NB4 (cell line): ENCODE measurements around the gene CDH4.

ENCODE experiments used
- CTCF ChIP-seq: IDR thresholded peaks from one replicate; pipeline ENCODE4 v1.5.1; 2012; ENCODE audit warnings: low read depth, low read length
- POLR2A ChIP-seq: IDR thresholded peaks from 2 replicates; pipeline ENCODE4 v1.6.1; 2011; ENCODE audit warnings: mild to moderate bottlenecking; ENCODE audit not compliant: insufficient read length; ENCODE audit errors: extremely low read depth

- TF ChIP-seq CTCF (no peak), POLR2A (no peak)
These were observed 336.6 kb downstream of the CDH4 start for GRCh38 chr20:61588411-61589385.
